GM18511 (cell line): ENCODE results near the gene SLC6A11.

Experiments used
- ATAC-seq: cut with Tn5 transposase; IDR thresholded peaks from one replicate; pipeline ENCODE4 v1.9.1; 2021; ENCODE audit warnings: mild to moderate bottlenecking, moderate library complexity; ENCODE audit not compliant: unreplicated experiment

SLC6A11 gene

GRCh38 chr3:10975695-10976234 is 159.7 kb downstream of the SLC6A11 start:
- ATAC-seq = no peak

GRCh38 chr3:10976770-10977169 is 160.7 kb downstream of the SLC6A11 start:
- no peak for ATAC-seq

GRCh38 chr3:10977892-10978510 is 162.0 kb downstream of the SLC6A11 start:
- no peak for ATAC-seq

GRCh38 chr3:10978956-10979355 is 162.9 kb downstream of the SLC6A11 start:
- ATAC-seq = no peak

- ATAC-seq = no peak
Measured at GRCh38 chr3:10980312-10980711, 164.3 kb downstream of the SLC6A11 start.

GRCh38 chr3:10981031-10981430 is 165.0 kb downstream of the SLC6A11 start:
- no peak for ATAC-seq

- ATAC-seq = no peak
Measured at GRCh38 chr3:10981961-10982360, 165.9 kb downstream of the SLC6A11 start.

- no peak for ATAC-seq
Measured at GRCh38 chr3:10982782-10983181, 166.8 kb downstream of the SLC6A11 start.

- no peak for ATAC-seq
Measured at GRCh38 chr3:10983219-10983916, 167.3 kb downstream of the SLC6A11 start.

- ATAC-seq = no peak
Measured at GRCh38 chr3:10984371-10984896, 168.4 kb downstream of the SLC6A11 start.

- ATAC-seq = no peak
Measured at GRCh38 chr3:10985181-10985580, 169.2 kb downstream of the SLC6A11 start.

GRCh38 chr3:10986592-10986991 is 170.6 kb downstream of the SLC6A11 start:
- no peak for ATAC-seq

- no peak for ATAC-seq
Measured at GRCh38 chr3:10988001-10988665, 172.1 kb downstream of the SLC6A11 start.

- ATAC-seq = no peak
Measured at GRCh38 chr3:10988991-10989484, 173.0 kb downstream of the SLC6A11 start.
